Hepatocyte (in vitro differentiated cells): ENCODE data around the gene MGAT5B.
A peak's percentile ranks its signal among the peaks of the same experiment; 100 is the strongest.

Source experiments
- CTCF ChIP-seq: fragments of 200-600 bp; sonication (generic); IDR thresholded peaks from 2 replicates; pipeline ENCODE4 v1.5.1; 2016; ENCODE audit warnings: antibody characterized with exemption, mild to moderate bottlenecking; ENCODE audit not compliant: poor library complexity
- EZH2 ChIP-seq: fragments of 200-600 bp; sonication (generic); IDR thresholded peaks from 2 replicates; pipeline ENCODE4 v1.6.1; 2016; ENCODE audit warnings: antibody characterized with exemption, mild to moderate bottlenecking, borderline replicate concordance

GRCh38 chr17:76968707-76969597 lies 100.7 kb downstream of the MGAT5B start:
- TF ChIP-seq CTCF: no peak
- peak; percentile 80 for TF ChIP-seq EZH2
